EL (cell line): ENCODE data around the gene PHETA2.
"Not testable (repeated sequence)": the region's sequence is repeated elsewhere in the genome, so short reads cannot be mapped to it uniquely, and the experiment has no call there.

Experiments used
- DNase-seq: peaks from one replicate; pipeline ENCODE4 v3.0.0-alpha.2; 2016

Gene PHETA2

DNA sequence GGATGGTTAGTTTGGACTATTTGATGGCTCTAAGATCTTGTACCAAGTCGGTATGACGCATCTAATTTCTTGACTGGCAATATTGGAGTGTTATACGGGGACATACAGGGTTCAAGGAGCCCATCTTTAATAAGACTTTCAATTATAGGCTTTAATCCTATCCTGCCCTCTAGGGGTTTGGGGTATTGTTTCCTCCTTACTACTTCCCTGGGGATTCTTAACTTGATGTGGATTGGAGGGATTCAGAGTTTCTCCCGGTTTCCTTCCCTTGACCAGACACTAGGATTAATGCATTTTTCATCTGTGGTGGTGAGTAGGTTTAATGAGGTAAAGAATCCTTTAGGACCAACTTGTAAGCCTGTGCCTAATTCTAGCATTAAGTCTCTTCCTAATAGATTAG is 37.8 kb downstream of the PHETA2 start:
- DNase-seq = no peak

GRCh38 chr22:42112793-42113192 is 38.7 kb downstream of the PHETA2 start:
- not testable (repeated sequence) for DNase-seq

DNA sequence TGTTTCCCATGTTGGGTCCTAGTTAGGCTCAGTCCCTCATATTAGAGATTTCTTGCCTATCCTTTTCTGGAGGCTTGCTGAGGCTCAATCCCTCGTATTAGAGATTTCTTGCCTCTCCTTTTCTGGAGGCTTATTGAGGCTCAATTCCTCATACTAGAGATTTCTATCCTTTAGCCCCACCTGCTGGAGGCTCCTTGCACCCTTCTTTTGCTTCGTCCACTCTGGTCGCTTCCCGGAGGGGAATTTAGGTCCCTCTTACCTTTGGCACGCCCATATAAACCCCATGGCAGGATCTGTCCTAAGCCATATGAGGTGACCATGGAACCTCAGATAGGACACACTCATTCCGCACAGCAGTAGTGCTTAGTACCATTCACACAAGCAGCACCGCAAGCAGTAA is 40.7 kb downstream of the PHETA2 start:
- peak; percentile 24 for DNase-seq

DNA sequence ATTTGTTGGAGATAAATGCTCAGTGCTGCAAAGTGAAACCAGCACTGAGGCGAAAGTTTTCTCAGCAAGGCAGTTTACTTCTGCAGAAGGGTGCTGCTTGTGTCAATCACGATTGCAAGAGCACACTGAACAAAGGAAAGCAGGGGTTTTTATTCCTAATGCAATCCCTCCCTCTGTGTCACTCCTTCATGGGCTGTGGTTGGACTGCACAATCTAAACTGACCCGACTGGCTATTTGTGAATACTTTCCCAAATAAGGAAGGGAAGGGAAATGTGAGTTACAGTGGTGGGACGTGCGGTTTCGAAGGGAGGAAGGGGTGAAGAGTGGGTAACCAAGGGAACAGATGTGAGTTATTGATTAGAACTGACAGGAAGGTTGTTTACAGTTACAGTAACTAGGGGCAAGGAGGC is 41.4 kb downstream of the PHETA2 start:
- not testable (repeated sequence) for DNase-seq

DNA sequence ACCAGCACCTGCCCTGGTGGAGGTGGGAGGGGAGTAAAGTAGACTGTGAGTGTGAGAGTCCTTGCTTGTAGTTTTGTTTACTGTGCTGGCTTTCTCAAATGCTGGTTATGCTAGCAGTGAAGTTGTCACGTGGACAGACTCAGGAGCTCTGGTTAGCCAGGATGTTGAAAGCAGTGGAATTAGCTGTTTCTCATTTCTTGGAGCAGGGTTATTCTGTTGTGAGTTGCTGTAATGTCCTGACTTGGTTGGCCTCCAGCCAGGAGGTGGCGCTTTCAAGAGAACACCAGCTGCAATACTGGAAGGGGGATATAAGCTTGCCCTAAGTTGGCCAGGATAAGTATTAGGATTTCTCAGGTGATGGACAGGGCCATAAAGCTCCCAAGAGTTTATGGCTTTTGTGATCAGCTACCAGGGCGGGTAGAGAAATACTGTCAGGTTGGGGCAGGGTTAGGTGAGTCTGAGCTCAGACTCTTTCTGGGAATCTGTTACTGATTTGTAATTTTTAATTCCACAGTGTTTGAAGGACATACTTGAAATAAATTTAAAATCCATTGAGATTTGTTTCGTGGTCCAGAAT is 42.9 kb downstream of the PHETA2 start:
- no peak for DNase-seq

DNA sequence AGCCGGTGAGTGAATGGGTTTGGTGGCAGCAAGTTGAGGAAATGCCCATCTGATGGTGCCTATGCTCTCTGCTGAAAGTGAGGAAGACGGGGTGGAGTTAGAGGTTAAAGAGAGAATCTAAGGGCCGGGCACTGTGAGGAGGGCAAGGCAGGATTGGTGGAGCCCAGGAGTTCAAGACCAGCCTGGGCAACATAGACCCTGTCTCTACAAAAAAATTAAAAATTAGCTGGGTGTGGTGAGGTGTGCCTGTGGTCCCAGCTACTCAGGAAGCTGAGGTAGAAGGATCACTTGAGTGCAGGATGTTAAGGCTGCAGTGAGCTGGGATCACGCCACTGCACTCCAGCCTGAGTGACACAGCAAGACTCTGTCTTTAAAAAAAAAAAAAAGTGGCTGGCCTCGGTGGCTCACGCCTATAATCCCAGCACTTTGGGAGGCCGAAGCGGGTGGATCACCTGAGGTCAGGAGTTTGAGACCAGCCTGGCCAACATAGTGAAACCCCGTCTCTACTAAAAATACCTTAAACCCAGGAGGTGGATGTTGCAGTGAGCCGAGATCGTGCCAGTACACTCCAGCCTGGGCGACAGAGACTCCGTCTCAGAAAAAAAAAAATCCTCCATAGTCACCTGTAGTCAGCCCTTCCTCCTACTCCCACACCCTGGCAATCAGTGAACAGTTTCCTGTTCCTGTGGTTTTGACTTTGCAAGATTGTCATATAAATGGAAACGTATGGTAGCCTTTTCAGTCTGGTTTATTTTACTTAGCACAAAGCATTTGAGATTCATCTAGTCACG is 46.4 kb downstream of the PHETA2 start:
- DNase-seq = not testable (repeated sequence)

- not testable (repeated sequence) for DNase-seq
Observed at GRCh38 chr22:42123529-42123928, 49.5 kb downstream of the PHETA2 start.

DNA sequence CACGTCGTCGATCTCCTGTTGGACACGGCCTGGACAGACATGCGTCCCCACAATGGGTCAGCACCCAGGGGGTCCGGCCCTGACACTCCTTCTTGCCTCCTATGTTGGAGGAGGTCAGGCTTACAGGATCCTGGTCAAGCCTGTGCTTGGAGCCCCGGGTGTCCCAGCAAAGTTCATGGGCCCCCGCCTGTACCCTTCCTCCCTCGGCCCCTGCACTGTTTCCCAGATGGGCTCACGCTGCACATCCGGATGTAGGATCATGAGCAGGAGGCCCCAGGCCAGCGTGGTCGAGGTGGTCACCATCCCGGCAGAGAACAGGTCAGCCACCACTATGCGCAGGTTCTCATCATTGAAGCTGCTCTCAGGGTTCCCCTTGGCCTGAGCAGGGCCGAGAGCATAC is 53.6 kb downstream of the PHETA2 start:
- DNase-seq = no peak

- DNase-seq = not testable (repeated sequence)
Observed at GRCh38 chr22:42128007-42128406, 54.0 kb downstream of the PHETA2 start.
